T-cell (primary cell): Measurements from ENCODE around the gene SGCA. TPM values are rescaled to one million over a fixed set of nuclear protein-coding genes. Genes with fewer than 3 reads are reported as not detected.
A peak's percentile ranks its signal among the peaks of the same experiment; 100 is the strongest.

Source experiments
- ATAC-seq, 4 experiments: fragments of 200-7000 bp in 3 of 4; fragments of 150-1000 bp in 1 of 4; cut with Tn5 transposase; replicated peaks in 1 of 4; 1 replicate in 3 of 4; 2 replicates in 1 of 4; pipeline ENCODE4 v1.10.0; 2021; ENCODE audit warnings: moderate library complexity in 3 of 4, mild to moderate bottlenecking in 2 of 4, moderate number of reproducible peaks in 1 of 4
- CTCF ChIA-PET, 2 donors: fragments of 300-600 bp; sonication (Branson Sonifier 250); formaldehyde crosslinking; loops; one replicate each; lab custom pipeline; 2022; ENCODE audit warnings: antibody characterized with exemption in 2 of 2; lab: Charles Lee
- POLR2A ChIA-PET, 2 donors: fragments of 300-600 bp; sonication (Branson Sonifier 250); formaldehyde crosslinking; loops; one replicate each; lab custom pipeline; 2022; ENCODE audit warnings: antibody characterized with exemption in 2 of 2; lab: Charles Lee
- DNase-seq, 35 experiments: peaks; one replicate each; pipeline versions ENCODE4 v3.0.0 to v3.0.0-alpha.2; 2013 to 2023
- H3K27ac ChIP-seq: one replicate; pipeline ENCODE4 v1.5.1; 2013; ENCODE audit warnings: low read length
- H3K27me3 ChIP-seq, 2 experiments: replicated peaks in 1 of 2; 1 replicate in 1 of 2; 2 replicates in 1 of 2; pipeline versions ENCODE4 v1.6.1 to v1.7.0; 2013; ENCODE audit warnings: low read length in 1 of 2, mixed read lengths in 1 of 2; ENCODE audit not compliant: control insufficient read depth in 2 of 2, insufficient read depth in 2 of 2; ENCODE audit errors: extremely low read depth in 1 of 2
- H3K36me3 ChIP-seq, 2 donors: 1 replicate in 1 of 2; 2 replicates in 1 of 2; pipeline versions ENCODE4 v1.6.1 to v1.7.0; 2013; ENCODE audit warnings: low read length in 1 of 2; ENCODE audit not compliant: control insufficient read depth in 2 of 2, insufficient read depth in 1 of 2; ENCODE audit errors: extremely low read depth in 1 of 2
- H3K4me1 ChIP-seq, 2 experiments: 1 replicate in 1 of 2; 2 replicates in 1 of 2; pipeline versions ENCODE4 v1.6.1 to v1.7.0; 2013; ENCODE audit warnings: low read length in 2 of 2, mixed read lengths in 1 of 2; ENCODE audit not compliant: insufficient read depth in 2 of 2, control insufficient read depth in 1 of 2; ENCODE audit errors: extremely low read depth in 1 of 2
- H3K4me3 ChIP-seq, 2 donors: 1 replicate in 1 of 2; 2 replicates in 1 of 2; pipeline versions ENCODE4 v1.5.1 to v1.7.0; 2013; ENCODE audit warnings: mild to moderate bottlenecking in 2 of 2, low read length in 1 of 2, moderate library complexity in 1 of 2; ENCODE audit not compliant: control insufficient read depth in 1 of 2; ENCODE audit errors: extremely low read depth in 1 of 2
- H3K9me3 ChIP-seq: 2 replicates; pipeline ENCODE4 v1.7.0; 2013
- H3K27ac Mint-ChIP-seq, 2 donors: one replicate each; pipeline ENCODE4 v1.8.0; 2020 to 2021; ENCODE audit warnings: mild to moderate bottlenecking in 2 of 2, mixed read lengths in 2 of 2
- H3K27me3 Mint-ChIP-seq, 2 donors: one replicate each; pipeline ENCODE4 v1.8.0; 2021 to 2022; ENCODE audit warnings: mixed read lengths in 2 of 2
- H3K36me3 Mint-ChIP-seq: one replicate; pipeline ENCODE4 v1.8.0; 2021; ENCODE audit warnings: mixed read lengths
- H3K4me1 Mint-ChIP-seq, 3 donors: one replicate each; pipeline ENCODE4 v1.8.0; 2020 to 2022; ENCODE audit warnings: mixed read lengths in 3 of 3, mild to moderate bottlenecking in 1 of 3
- H3K4me3 Mint-ChIP-seq, 3 donors: one replicate each; pipeline ENCODE4 v1.8.0; 2020 to 2022; ENCODE audit warnings: mild to moderate bottlenecking in 3 of 3, mixed read lengths in 3 of 3, moderate library complexity in 3 of 3
- H3K9me3 Mint-ChIP-seq, 3 donors: one replicate each; pipeline ENCODE4 v1.8.0; 2020 to 2022; ENCODE audit warnings: mixed read lengths in 3 of 3
- WGBS: methylation state at CpG from one replicate; pipeline ENCODE4 v1.1.5; 2013; ENCODE audit warnings: missing lambda C conversion rate; ENCODE audit not compliant: insufficient coverage; 5-methylcytosine and 5-hydroxymethylcytosine counted together
- total RNA-seq, 35 experiments: library from RNA in 6 of 35; stranded (reverse) in 6 of 35; fragments of 120-200 nt in 1 of 35; gene quantifications; one replicate each; pipeline versions ENCODE4 v1.2.1 to v1.2.4 and lab custom pipeline; 2013 to 2026

Gene SGCA
- total RNA-seq, 5 donors from 2014 or later (not counting 1 experiment from before 2014, with no cell fraction given), result 0.33 TPM; not detected in 4

DNA sequence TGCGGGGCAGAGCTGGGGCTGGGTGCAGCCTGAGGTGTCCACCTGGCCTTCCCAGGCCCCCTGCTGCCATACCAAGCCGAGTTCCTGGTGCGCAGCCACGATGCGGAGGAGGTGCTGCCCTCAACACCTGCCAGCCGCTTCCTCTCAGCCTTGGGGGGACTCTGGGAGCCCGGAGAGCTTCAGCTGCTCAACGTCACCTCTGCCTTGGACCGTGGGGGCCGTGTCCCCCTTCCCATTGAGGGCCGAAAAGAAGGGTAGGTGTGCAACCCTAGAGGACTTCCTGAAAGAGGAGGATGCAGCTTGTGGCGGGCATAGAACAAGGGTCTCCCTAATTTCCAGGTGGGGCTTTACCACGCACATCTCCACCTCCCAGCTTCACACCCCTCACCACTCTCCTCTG, 2.5 kb downstream of the SGCA start:
- Mint-ChIP-seq H3K4me3 (peak overlapping the region in 1 of 3 donors; percentile 70), H3K4me1 (peaks cover 13 to 17% (median 16%) of the 10 kb centered on the region in 3 donors), H3K9me3 (no peaks in the 10 kb centered on the region), H3K36me3 (no peaks in the 10 kb centered on the region), H3K27me3 (no peaks in the 10 kb centered on the region), H3K27ac (peak overlapping the region in 1 of 2 donors; percentile 73)
- Histone ChIP-seq H3K36me3 (no peaks in the 10 kb centered on the region), H3K9me3 (no peaks in the 10 kb centered on the region), H3K27ac (no peak overlapping the region), H3K4me3 (peak overlapping the region in 1 of 2 donors; percentile 40), H3K4me1 (peaks cover 0 to 18% of the 10 kb centered on the region in 2 experiments), H3K27me3 (peaks cover 0 to 21% of the 10 kb centered on the region in 2 experiments)
- CTCF ChIA-PET, result interaction anchor here in 1 of 2 donors (0.5 to 1.2 kb wide), 2 partner anchors 76 to 124 kb away, joined by 5 to 6 read pairs; no protein-coding TSS in a partner anchor
- WGBS, result 72% methylated on average over 5 of the region's 13 CpGs
- DNase-seq (no peak), ATAC-seq (no peak)
- POLR2A ChIA-PET, result interaction anchor here in 1 of 2 donors (0.5 kb wide), 1 partner anchor 36 kb away, joined by 3 read pairs; no protein-coding TSS in a partner anchor

DNA sequence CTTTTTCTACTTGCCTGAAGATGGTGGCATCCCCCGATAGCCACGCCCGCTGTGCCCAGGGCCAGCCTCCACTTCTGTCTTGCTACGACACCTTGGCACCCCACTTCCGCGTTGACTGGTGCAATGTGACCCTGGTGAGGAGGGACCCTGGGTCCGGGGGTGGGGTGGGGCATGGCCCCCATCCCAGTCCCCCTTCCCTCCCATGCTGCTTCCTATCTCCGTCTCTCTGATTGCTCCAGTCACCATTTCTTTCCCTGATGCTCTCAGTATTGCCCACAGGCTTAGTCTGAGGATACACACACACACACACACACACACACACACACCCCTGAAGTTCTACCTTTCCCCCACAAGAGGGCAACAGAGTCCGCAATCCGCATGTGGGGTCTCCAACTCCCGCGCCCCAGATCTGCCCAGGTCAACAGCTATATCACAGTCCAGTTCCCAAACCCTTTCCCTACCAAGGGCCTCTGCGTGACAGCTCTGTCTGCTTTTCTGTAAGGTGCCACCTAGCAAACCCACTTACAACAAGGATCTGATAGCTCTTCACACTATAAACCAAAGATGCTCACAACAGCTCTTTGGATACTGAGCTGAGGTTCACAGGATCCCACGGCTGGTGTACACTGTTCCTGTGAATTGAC, 3.4 kb downstream of the SGCA start:
- Mint-ChIP-seq H3K36me3 (no peaks in the 10 kb centered on the region), H3K27me3 (no peaks in the 10 kb centered on the region), H3K4me1 (peaks cover 12 to 14% (median 13%) of the 10 kb centered on the region in 3 donors), H3K9me3 (no peaks in the 10 kb centered on the region), H3K27ac (peak overlapping the region; percentile 73 to 88), H3K4me3 (peak overlapping the region; percentile 54 to 70 (median 56))
- POLR2A ChIA-PET, result no interaction called here
- DNase-seq, result peak; percentile 41 to 76 (median 65)
- Histone ChIP-seq H3K4me3 (peak overlapping the region in 1 of 2 donors; percentile 40), H3K27ac (peak overlapping the region; percentile 56), H3K4me1 (peaks cover 0 to 18% of the 10 kb centered on the region in 2 experiments), H3K27me3 (peaks cover 0 to 24% of the 10 kb centered on the region in 2 experiments), H3K36me3 (no peaks in the 10 kb centered on the region), H3K9me3 (no peaks in the 10 kb centered on the region)
- 28% methylated on average over 11 of the region's 14 CpGs for WGBS
- ATAC-seq, result peak; percentile 79 to 89 (median 84)
- CTCF ChIA-PET, result interaction anchor here (0.6 to 1.8 kb wide), 16 partner anchors 8 to 228 kb away, joined by 3 to 13 read pairs (median 4); partner anchors contain the start of genes COL1A1 (in 1 of the 2), LRRC59 (in 1 of the 2) and SAMD14 (in 1 of the 2)

DNA sequence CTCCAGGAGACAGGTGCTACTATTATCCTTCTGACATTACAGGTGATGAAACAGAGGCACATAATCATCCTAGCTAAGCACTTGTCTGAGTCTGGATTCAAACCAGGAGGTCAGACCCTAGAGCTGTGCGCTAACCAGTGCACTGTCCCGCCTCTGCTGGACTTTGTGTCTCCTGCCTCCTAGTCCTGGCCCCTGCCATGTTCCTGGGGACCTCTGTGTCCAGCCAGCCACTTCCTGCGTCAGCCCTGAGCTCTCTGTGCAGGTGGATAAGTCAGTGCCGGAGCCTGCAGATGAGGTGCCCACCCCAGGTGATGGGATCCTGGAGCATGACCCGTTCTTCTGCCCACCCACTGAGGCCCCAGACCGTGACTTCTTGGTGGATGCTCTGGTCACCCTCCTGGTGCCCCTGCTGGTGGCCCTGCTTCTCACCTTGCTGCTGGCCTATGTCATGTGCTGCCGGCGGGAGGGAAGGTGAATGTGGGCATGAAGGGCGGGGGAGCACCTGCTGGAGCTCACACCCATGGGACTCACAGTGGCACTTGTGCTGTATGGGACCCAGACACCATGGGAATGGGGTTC, 4.2 kb downstream of the SGCA start:
- ChIA-PET POLR2A (no interaction called here), CTCF (interaction anchor here (0.6 to 1.8 kb wide), 12 partner anchors 8 to 229 kb away, joined by 3 to 13 read pairs (median 4); partner anchors contain the start of genes COL1A1 (in 1 of the 2), LRRC59 (in 1 of the 2) and SAMD14 (in 1 of the 2))
- no peaks in the 10 kb centered on the region for H3K9me3 Mint-ChIP-seq
- Histone ChIP-seq H3K4me3 (no peak overlapping the region), H3K27me3 (peaks cover 0 to 24% of the 10 kb centered on the region in 2 experiments), H3K27ac (no peak overlapping the region), H3K36me3 (no peaks in the 10 kb centered on the region), H3K4me1 (peaks cover 0 to 18% of the 10 kb centered on the region in 2 experiments), H3K9me3 (no peaks in the 10 kb centered on the region)
- H3K4me1 Mint-ChIP-seq, result peaks cover 12 to 14% (median 13%) of the 10 kb centered on the region in 3 donors
- 90% methylated on average over 9 of the region's 9 CpGs for WGBS
- ATAC-seq (no peak), DNase-seq (no peak)
- H3K27me3 Mint-ChIP-seq, result no peaks in the 10 kb centered on the region
- no peaks in the 10 kb centered on the region for H3K36me3 Mint-ChIP-seq
- H3K4me3 Mint-ChIP-seq, result no peak overlapping the region
- peak overlapping the region in 1 of 2 donors; percentile 11 for H3K27ac Mint-ChIP-seq

DNA sequence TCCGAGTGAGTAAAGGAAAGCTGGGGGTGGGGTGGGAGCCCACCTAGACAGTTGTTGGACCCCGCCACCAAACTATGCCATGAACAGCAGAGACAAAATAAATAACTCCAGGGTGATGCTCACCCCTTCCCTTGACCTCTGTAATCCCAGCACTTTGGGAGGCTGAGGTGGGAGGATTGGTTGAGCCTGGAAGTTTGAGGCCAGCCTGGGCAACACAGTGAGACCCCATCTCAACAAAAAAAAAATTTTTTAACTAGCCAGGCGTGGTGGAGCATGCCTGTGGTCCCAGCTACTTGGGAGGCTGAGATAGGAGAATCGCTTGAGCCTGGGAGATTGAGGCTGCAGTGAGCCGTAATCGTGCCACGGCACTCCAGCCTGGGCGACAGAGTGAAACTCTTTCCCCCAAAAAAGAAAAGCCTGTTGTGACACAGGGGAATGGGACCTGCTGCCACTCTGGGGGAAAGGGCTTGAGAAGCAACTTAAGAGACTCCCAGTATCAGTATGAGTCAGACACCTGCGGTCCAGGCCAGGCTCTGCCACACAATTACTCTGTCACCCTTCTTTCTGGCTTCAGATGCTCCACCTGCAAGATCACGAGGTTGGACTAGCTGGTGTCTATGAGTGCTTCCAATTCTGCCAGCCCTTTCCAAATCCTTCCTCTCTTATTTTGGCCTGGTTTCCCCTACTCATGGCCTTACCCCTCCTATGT, 5.0 kb downstream of the SGCA start:
- Histone ChIP-seq H3K27me3 (peaks cover 0 to 29% of the 10 kb centered on the region in 2 experiments), H3K4me1 (peaks cover 0 to 18% of the 10 kb centered on the region in 2 experiments), H3K27ac (no peak overlapping the region), H3K36me3 (no peaks in the 10 kb centered on the region), H3K9me3 (no peaks in the 10 kb centered on the region), H3K4me3 (no peak overlapping the region)
- 20% methylated on average over 1 of the region's 10 CpGs for WGBS
- Mint-ChIP-seq H3K4me3 (no peak overlapping the region), H3K27ac (no peak overlapping the region), H3K9me3 (no peaks in the 10 kb centered on the region), H3K27me3 (no peaks in the 10 kb centered on the region), H3K4me1 (peaks cover 12 to 14% (median 13%) of the 10 kb centered on the region in 3 donors), H3K36me3 (no peaks in the 10 kb centered on the region)
- ChIA-PET CTCF (interaction anchor here (1.6 to 1.8 kb wide), 3 partner anchors 9 to 127 kb away, joined by 5 to 13 read pairs (median 11); no protein-coding TSS in a partner anchor), POLR2A (no interaction called here)
- no peak for DNase-seq
- ATAC-seq, result peak in 1 of 4 experiments; percentile 30

DNA sequence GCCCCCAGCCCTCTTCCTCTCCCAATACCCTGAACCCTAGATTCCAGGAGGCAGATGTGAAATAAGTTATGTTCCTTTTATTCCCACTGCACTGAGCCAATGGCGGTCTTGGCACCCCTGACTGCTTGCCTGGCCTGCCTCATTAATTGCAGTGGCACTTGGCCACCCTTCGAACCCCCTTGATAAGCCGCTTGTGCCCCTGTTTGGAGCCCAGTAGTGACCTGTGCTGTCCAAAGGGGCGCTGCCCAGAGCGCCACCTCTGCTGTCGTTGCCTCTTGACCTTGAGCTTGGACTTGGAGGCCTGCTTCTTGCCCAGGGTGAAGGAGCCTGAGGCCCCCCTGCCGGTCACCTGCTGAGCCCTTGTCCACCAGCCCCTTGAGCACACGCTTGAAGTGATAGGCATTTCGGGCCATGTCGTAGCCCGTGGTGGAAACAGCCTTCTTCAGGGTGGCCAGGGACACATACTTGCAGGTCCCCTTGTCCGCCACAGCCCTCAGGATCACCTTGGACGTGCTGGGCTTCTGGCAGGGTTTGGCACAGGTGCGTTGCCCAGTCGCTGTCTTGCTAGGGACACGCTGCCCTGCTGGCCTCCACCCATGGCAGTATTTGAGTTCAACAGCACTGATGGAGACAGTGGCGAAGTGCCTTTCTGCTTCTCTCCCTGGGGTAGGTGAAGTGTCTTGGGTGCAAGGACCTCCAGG, 5.7 kb downstream of the SGCA start:
- no peaks in the 10 kb centered on the region for H3K9me3 ChIP-seq
- ATAC-seq, result no peak
- no peak overlapping the region for H3K4me3 ChIP-seq
- Mint-ChIP-seq H3K9me3 (no peaks in the 10 kb centered on the region), H3K36me3 (no peaks in the 10 kb centered on the region), H3K4me1 (peaks cover 12 to 14% (median 13%) of the 10 kb centered on the region in 3 donors), H3K27ac (no peak overlapping the region), H3K4me3 (no peak overlapping the region), H3K27me3 (no peaks in the 10 kb centered on the region)
- peaks cover 0 to 18% of the 10 kb centered on the region in 2 experiments for H3K4me1 ChIP-seq
- WGBS, result 85% methylated on average over 17 of the region's 17 CpGs
- CTCF ChIA-PET, result no interaction called here
- POLR2A ChIA-PET, result no interaction called here
- no peak overlapping the region for H3K27ac ChIP-seq
- no peak for DNase-seq
- peaks cover 0 to 30% of the 10 kb centered on the region in 2 experiments for H3K27me3 ChIP-seq
- H3K36me3 ChIP-seq, result no peaks in the 10 kb centered on the region
